Astrocyte (in vitro differentiated cells and primary cell): ENCODE results near the gene SLC8A3. TPM values are rescaled to one million over a fixed set of nuclear protein-coding genes. Genes with fewer than 3 reads are reported as not detected.

Experiments
- DNase-seq: peaks from one replicate; pipeline ENCODE4 v3.0.0-alpha.2; 2010; ENCODE audit warnings: low read depth
- FAIRE-seq: peaks from 2 replicates; lab custom pipeline; 2011; peaks lifted over from hg19 to GRCh38; lab: Jason Lieb, UNC
- H2AFZ ChIP-seq: 2 replicates; pipeline ENCODE4 v1.6.0; 2012; ENCODE audit warnings: low read depth, low read length, inconsistent platforms
- H3K27ac ChIP-seq: 2 replicates; pipeline ENCODE4 v1.5.1; 2011; ENCODE audit warnings: low read depth, low read length, inconsistent platforms
- H3K27me3 ChIP-seq: 2 replicates; pipeline ENCODE4 v1.6.0; 2011; ENCODE audit warnings: low read length, inconsistent platforms; ENCODE audit not compliant: insufficient read depth
- H3K36me3 ChIP-seq: 2 replicates; pipeline ENCODE4 v1.5.1; 2011; ENCODE audit warnings: low read length, inconsistent platforms; ENCODE audit not compliant: insufficient read depth
- H3K4me1 ChIP-seq: 2 replicates; pipeline ENCODE4 v1.5.1; 2011; ENCODE audit warnings: low read length, inconsistent platforms; ENCODE audit not compliant: insufficient read depth
- H3K4me2 ChIP-seq: 2 replicates; pipeline ENCODE4 v1.6.0; 2012; ENCODE audit warnings: low read length, inconsistent platforms
- H3K4me3 ChIP-seq: 2 replicates; pipeline ENCODE4 v1.5.1; 2011; ENCODE audit warnings: low read depth, mild to moderate bottlenecking, low read length, inconsistent platforms; ENCODE audit not compliant: insufficient read depth
- H3K79me2 ChIP-seq: 2 replicates; pipeline ENCODE4 v1.6.0; 2012; ENCODE audit warnings: mild to moderate bottlenecking, low read length, inconsistent platforms; ENCODE audit not compliant: insufficient read depth
- H3K9ac ChIP-seq: 2 replicates; pipeline ENCODE4 v1.6.0; 2012; ENCODE audit warnings: mild to moderate bottlenecking, low read length, inconsistent platforms
- H3K9me3 ChIP-seq: 2 replicates; pipeline ENCODE4 v1.5.1; 2012; ENCODE audit warnings: low read depth, mild to moderate bottlenecking, low read length, inconsistent platforms; ENCODE audit not compliant: insufficient read depth
- H4K20me1 ChIP-seq: 2 replicates; pipeline ENCODE4 v1.6.0; 2012; ENCODE audit warnings: low read length, inconsistent platforms; ENCODE audit not compliant: insufficient read depth
- H3K27ac Mint-ChIP-seq: one replicate; pipeline ENCODE4 v1.8.0; 2021; ENCODE audit warnings: mild to moderate bottlenecking, mixed read lengths; ENCODE audit not compliant: unreplicated experiment
- H3K27me3 Mint-ChIP-seq: one replicate; pipeline ENCODE4 v1.8.0; 2021; ENCODE audit warnings: low read depth, mixed read lengths; ENCODE audit not compliant: unreplicated experiment
- H3K36me3 Mint-ChIP-seq: one replicate; pipeline ENCODE4 v1.8.0; 2021; ENCODE audit warnings: low read depth, mixed read lengths; ENCODE audit not compliant: unreplicated experiment
- H3K4me1 Mint-ChIP-seq: one replicate; pipeline ENCODE4 v1.8.0; 2021; ENCODE audit warnings: low read depth, mixed read lengths; ENCODE audit not compliant: unreplicated experiment
- H3K4me3 Mint-ChIP-seq: one replicate; pipeline ENCODE4 v1.8.0; 2021; ENCODE audit warnings: mild to moderate bottlenecking, moderate library complexity, mixed read lengths; ENCODE audit not compliant: unreplicated experiment
- H3K9me3 Mint-ChIP-seq: one replicate; pipeline ENCODE4 v1.8.0; 2021; ENCODE audit warnings: mild to moderate bottlenecking, mixed read lengths; ENCODE audit not compliant: unreplicated experiment
- CTCF ChIP-seq: IDR thresholded peaks from 2 replicates; pipeline ENCODE4 v1.5.1; 2011; ENCODE audit warnings: low read depth, mild to moderate bottlenecking, inconsistent platforms, low read length, moderate library complexity; ENCODE audit not compliant: insufficient read depth
- EZH2 ChIP-seq: IDR thresholded peaks from 2 replicates; pipeline ENCODE4 v1.6.1; 2012; ENCODE audit warnings: mild to moderate bottlenecking, low read length, inconsistent platforms; ENCODE audit not compliant: insufficient read depth
- total RNA-seq: library from RNA; stranded (reverse); gene quantifications from 2 replicates; pipeline ENCODE4 v1.2.1, GENCODE V29; 2021

SLC8A3 gene
- total RNA-seq, 1 donor from 2014 or later, result 0.45 TPM

GRCh38 chr14:70203686-70204085, 14.9 kb upstream of the SLC8A3 start:
- Mint-ChIP-seq H3K27me3 (peaks cover 16% of the 10 kb centered on the region), H3K4me1 (no peaks in the 10 kb centered on the region), H3K9me3 (no peaks in the 10 kb centered on the region), H3K27ac (no peak overlapping the region), H3K4me3 (no peak overlapping the region), H3K36me3 (no peaks in the 10 kb centered on the region)
- H3K27ac ChIP-seq, result no peak overlapping the region
- no peak for DNase-seq
- no peaks in the 10 kb centered on the region for H3K27me3 ChIP-seq
- H3K4me3 ChIP-seq, result no peak overlapping the region
- no peak overlapping the region for H3K9ac ChIP-seq
- H3K4me2 ChIP-seq, result no peak overlapping the region
- TF ChIP-seq CTCF (no peak), EZH2 (no peak)
- H3K79me2 ChIP-seq, result no peaks in the 10 kb centered on the region
- H3K9me3 ChIP-seq, result no peaks in the 10 kb centered on the region
- H2AFZ ChIP-seq, result no peak overlapping the region
- FAIRE-seq, result no peak
- no peaks in the 10 kb centered on the region for H4K20me1 ChIP-seq
- no peaks in the 10 kb centered on the region for H3K36me3 ChIP-seq
- H3K4me1 ChIP-seq, result no peaks in the 10 kb centered on the region

GRCh38 chr14:70201994-70202393, 13.2 kb upstream of the SLC8A3 start:
- TF ChIP-seq CTCF, result no peak
- no peak for TF ChIP-seq EZH2
- Histone ChIP-seq H3K4me1 (no peaks in the 10 kb centered on the region), H3K36me3 (no peaks in the 10 kb centered on the region), H3K4me2 (no peak overlapping the region), H3K27me3 (peaks cover 1% of the 10 kb centered on the region), H3K79me2 (no peaks in the 10 kb centered on the region), H3K4me3 (no peak overlapping the region), H3K27ac (no peak overlapping the region), H2AFZ (no peak overlapping the region), H3K9ac (no peak overlapping the region), H4K20me1 (no peaks in the 10 kb centered on the region), H3K9me3 (no peaks in the 10 kb centered on the region)
- Mint-ChIP-seq H3K4me3 (no peak overlapping the region), H3K9me3 (no peaks in the 10 kb centered on the region), H3K36me3 (no peaks in the 10 kb centered on the region), H3K27ac (no peak overlapping the region), H3K4me1 (no peaks in the 10 kb centered on the region), H3K27me3 (peaks cover 22% of the 10 kb centered on the region)
- DNase-seq, result no peak
- FAIRE-seq, result no peak

- Histone ChIP-seq H3K4me2 (no peak overlapping the region), H3K27ac (no peak overlapping the region), H3K9me3 (no peaks in the 10 kb centered on the region), H3K27me3 (peaks cover 15% of the 10 kb centered on the region), H3K9ac (no peak overlapping the region), H2AFZ (no peak overlapping the region), H3K79me2 (no peaks in the 10 kb centered on the region), H3K36me3 (no peaks in the 10 kb centered on the region), H3K4me1 (peaks cover 3% of the 10 kb centered on the region), H4K20me1 (no peaks in the 10 kb centered on the region), H3K4me3 (no peak overlapping the region)
- DNase-seq, result no peak
- Mint-ChIP-seq H3K4me3 (no peak overlapping the region), H3K27me3 (peaks cover 44% of the 10 kb centered on the region), H3K4me1 (peaks cover 1% of the 10 kb centered on the region), H3K27ac (no peak overlapping the region), H3K36me3 (no peaks in the 10 kb centered on the region), H3K9me3 (peaks cover 7% of the 10 kb centered on the region)
- TF ChIP-seq EZH2 (no peak), CTCF (no peak)
- no peak for FAIRE-seq
These were observed 4.6 kb upstream of the SLC8A3 start for GRCh38 chr14:70193396-70193795.
